ENCODE data around the gene MAGI3.

GRCh38 chr1:113401067-113401466 is 10.8 kb downstream of the MAGI3 start:
- TF ChIP-seq CTCF (IDR thresholded peaks at IDR 0.05) (no peak), EP300 (IDR thresholded peaks at IDR 0.05; ENCODE audit: low read depth) (no peak)
